Caco-2 (cell line): ENCODE results near the gene CPT1B. TPM values are rescaled to one million over a fixed set of nuclear protein-coding genes. Genes with fewer than 3 reads are reported as not detected.
A peak's percentile ranks its signal among the peaks of the same experiment; 100 is the strongest.

ENCODE experiments used
- BruUV-seq: library from RNA; stranded (reverse); fragments of 400-500 nt; replicated peaks from 2 replicates; lab custom pipeline; 2021; lab: Mats Ljungman, UMichigan
- CTCF ChIA-PET: fragments of 300-600 bp; sonication (Branson Sonifier 250); formaldehyde crosslinking; loops from one replicate; lab custom pipeline; 2022; ENCODE audit warnings: antibody characterized with exemption; lab: Charles Lee
- POLR2A ChIA-PET: fragments of 300-600 bp; sonication (Branson Sonifier 250); formaldehyde crosslinking; loops from one replicate; lab custom pipeline; 2022; ENCODE audit warnings: antibody characterized with exemption; lab: Charles Lee
- DNase-seq, 2 experiments: peaks; one replicate each; pipeline versions ENCODE4 v3.0.0 to v3.0.0-alpha.2; 2020 to 2022
- H3K27me3 ChIP-seq: replicated peaks from 2 replicates; pipeline ENCODE4 v1.6.0; 2011; ENCODE audit warnings: low read length; ENCODE audit not compliant: control insufficient read depth, insufficient read depth
- H3K36me3 ChIP-seq: 2 replicates; pipeline ENCODE4 v1.5.1; 2011; ENCODE audit warnings: low read length; ENCODE audit not compliant: control insufficient read depth, insufficient read depth
- H3K4me1 ChIP-seq: fragments of 250-450 bp; sonication (Bioruptor Pico); 2 replicates; pipeline ENCODE4 v1.5.1; 2020; ENCODE audit warnings: mild to moderate bottlenecking
- H3K4me3 ChIP-seq: 2 replicates; pipeline ENCODE4 v1.5.1; 2011; ENCODE audit warnings: low read depth, mild to moderate bottlenecking, control low read depth, low read length
- H3K9me3 ChIP-seq: fragments of 250-450 bp; sonication (Bioruptor Pico); 2 replicates; pipeline ENCODE4 v1.5.1; 2020; ENCODE audit warnings: mild to moderate bottlenecking, moderate library complexity
- H3K27ac Mint-ChIP-seq: one replicate; pipeline ENCODE4 v1.8.0; 2022; ENCODE audit warnings: mixed read lengths; ENCODE audit not compliant: unreplicated experiment
- H3K27me3 Mint-ChIP-seq: one replicate; pipeline ENCODE4 v1.8.0; 2022; ENCODE audit warnings: mixed read lengths; ENCODE audit not compliant: insufficient read depth, unreplicated experiment
- H3K36me3 Mint-ChIP-seq: one replicate; pipeline ENCODE4 v1.8.0; 2022; ENCODE audit warnings: mild to moderate bottlenecking, mixed read lengths; ENCODE audit not compliant: insufficient read depth, unreplicated experiment
- H3K4me1 Mint-ChIP-seq: one replicate; pipeline ENCODE4 v1.8.0; 2022; ENCODE audit warnings: low read depth, mixed read lengths; ENCODE audit not compliant: unreplicated experiment
- H3K4me3 Mint-ChIP-seq: one replicate; pipeline ENCODE4 v1.8.0; 2022; ENCODE audit warnings: mild to moderate bottlenecking, moderate library complexity, mixed read lengths; ENCODE audit not compliant: unreplicated experiment
- H3K9me3 Mint-ChIP-seq: one replicate; pipeline ENCODE4 v1.8.0; 2022; ENCODE audit warnings: mixed read lengths; ENCODE audit not compliant: unreplicated experiment
- intact Hi-C: fragments of 100-400 bp; cut with micrococcal nuclease; formaldehyde crosslinking; loops from one replicate; pipeline ENCODE4 v1.10.0; 2022; ENCODE audit not compliant: unreplicated experiment
- total RNA-seq: library from RNA; stranded (reverse); gene quantifications from 2 replicates; pipeline ENCODE4 v1.2.3, GENCODE V29; 2022
- TF ChIP-seq, protein P1 (sequence below), 2 experiments: fragments of 200-600 bp in 1 of 2; IDR thresholded peaks; 1 replicate in 1 of 2; 2 replicates in 1 of 2; pipeline versions ENCODE4 v1.5.1 to v1.8.0; 2011 to 2022; ENCODE audit warnings: antibody characterized with exemption in 1 of 2, control low read depth in 1 of 2, inconsistent platforms in 1 of 2, low read depth in 1 of 2, low read length in 1 of 2, mild to moderate bottlenecking in 1 of 2, moderate library complexity in 1 of 2; ENCODE audit not compliant: insufficient read depth in 1 of 2, severe bottlenecking in 1 of 2, unreplicated experiment in 1 of 2

Gene CPT1B
- total RNA-seq, 1 experiment from 2014 or later = 19.8 TPM

DNA sequence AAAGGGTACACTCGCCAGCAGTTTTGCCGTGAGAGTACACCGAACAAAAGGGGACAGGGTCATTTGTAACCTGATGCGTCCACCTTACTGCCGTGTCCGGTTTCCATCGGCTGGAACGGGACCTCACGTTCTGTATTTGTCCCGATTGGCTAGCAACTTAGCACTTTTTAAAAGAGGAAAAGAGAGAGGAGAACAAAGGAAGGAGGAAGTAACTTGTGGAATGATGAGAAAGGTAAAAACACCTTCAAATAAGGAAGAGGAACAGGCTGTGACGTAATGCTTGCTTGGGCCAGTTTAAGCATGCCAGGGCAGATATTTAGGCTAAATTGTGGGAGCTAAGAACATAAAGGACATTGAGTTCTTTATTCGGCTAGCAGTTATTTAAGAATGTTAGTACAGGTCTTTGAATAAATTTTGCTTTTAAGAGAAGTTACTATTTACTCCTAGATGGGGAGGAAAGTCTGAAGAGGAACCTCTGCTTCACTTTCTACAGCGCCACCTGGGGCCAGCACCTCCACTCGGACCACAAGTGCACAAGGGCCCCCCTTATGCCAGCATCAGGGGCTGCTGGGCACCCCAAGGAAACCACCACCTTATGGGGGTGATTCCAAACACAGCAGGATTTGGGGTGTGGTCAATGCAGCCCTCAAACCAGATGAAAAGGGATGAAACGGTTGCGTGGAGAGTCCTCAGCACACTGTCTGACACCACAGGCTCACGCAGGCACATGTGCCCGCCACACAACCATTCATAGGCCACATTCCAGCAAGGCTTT is 43.9 kb upstream of the CPT1B start:
- no peaks in the 10 kb centered on the region for H3K36me3 Mint-ChIP-seq
- no peaks in the 10 kb centered on the region for H3K9me3 ChIP-seq
- CTCF ChIA-PET = interaction anchor here (1.9 to 3.0 kb wide), 3 partner anchors 47 to 115 kb away, joined by 9 to 23 read pairs (median 14); partner anchors contain the start of genes LMF2, NCAPH2 and SCO2
- TF ChIP-seq, protein P1, sequence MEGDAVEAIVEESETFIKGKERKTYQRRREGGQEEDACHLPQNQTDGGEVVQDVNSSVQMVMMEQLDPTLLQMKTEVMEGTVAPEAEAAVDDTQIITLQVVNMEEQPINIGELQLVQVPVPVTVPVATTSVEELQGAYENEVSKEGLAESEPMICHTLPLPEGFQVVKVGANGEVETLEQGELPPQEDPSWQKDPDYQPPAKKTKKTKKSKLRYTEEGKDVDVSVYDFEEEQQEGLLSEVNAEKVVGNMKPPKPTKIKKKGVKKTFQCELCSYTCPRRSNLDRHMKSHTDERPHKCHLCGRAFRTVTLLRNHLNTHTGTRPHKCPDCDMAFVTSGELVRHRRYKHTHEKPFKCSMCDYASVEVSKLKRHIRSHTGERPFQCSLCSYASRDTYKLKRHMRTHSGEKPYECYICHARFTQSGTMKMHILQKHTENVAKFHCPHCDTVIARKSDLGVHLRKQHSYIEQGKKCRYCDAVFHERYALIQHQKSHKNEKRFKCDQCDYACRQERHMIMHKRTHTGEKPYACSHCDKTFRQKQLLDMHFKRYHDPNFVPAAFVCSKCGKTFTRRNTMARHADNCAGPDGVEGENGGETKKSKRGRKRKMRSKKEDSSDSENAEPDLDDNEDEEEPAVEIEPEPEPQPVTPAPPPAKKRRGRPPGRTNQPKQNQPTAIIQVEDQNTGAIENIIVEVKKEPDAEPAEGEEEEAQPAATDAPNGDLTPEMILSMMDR (IDR thresholded peaks at IDR 0.05; ENCODE audit: insufficient read depth in 1 of 2, low read depth in 1 of 2, low read length in 1 of 2, severe bottlenecking in 1 of 2, unreplicated experiment in 1 of 2) = peak in 1 of 2 experiments; percentile 33
- POLR2A ChIA-PET = no interaction called here
- intact Hi-C loops = loop anchor here (2.0 to 5.0 kb wide), 2 partner anchors 69 to 90 kb away; partner anchors contain the start of gene TYMP
- peak overlapping the region; percentile 82 for H3K4me3 Mint-ChIP-seq
- no peaks in the 10 kb centered on the region; the same call in 1 of the 2 replicates for H3K36me3 ChIP-seq
- BruUV-seq = no TSS peak
- H3K4me1 Mint-ChIP-seq = peaks cover 13% of the 10 kb centered on the region
- peak overlapping the region; percentile 78 for H3K27ac Mint-ChIP-seq
- no peaks in the 10 kb centered on the region for H3K27me3 ChIP-seq
- H3K4me3 ChIP-seq = peak overlapping the region; percentile 8
- H3K4me1 ChIP-seq = peaks cover 18% of the 10 kb centered on the region
- H3K27me3 Mint-ChIP-seq = no peaks in the 10 kb centered on the region
- no peak for DNase-seq
- H3K9me3 Mint-ChIP-seq = no peaks in the 10 kb centered on the region

DNA sequence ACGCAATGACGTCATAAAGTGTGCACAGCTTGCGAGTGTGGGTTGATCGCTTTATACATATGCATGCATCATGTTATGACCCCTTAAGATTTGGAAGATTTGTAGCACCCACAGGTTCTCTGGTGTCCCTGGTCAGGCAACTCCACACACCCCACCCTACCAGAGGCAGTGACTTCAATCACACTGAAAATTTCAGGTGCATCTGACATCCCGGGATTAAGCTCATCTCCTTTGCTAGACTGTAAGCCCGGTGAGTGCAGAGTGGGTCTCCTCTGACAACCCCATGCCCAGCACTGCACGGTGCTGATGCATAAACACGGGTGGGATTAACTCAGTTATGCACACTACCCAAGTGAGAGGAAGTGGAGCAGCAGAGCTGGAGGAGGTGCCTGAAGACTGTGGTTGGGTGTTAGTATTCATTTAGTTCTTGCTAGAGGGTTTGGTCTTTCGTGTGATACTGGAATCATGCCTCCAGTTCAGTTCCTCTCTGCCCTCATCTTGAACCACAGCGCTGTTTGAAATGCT is 43.2 kb upstream of the CPT1B start:
- TF ChIP-seq, protein P1 (IDR thresholded peaks at IDR 0.05; ENCODE audit: insufficient read depth in 1 of 2, low read depth in 1 of 2, low read length in 1 of 2, severe bottlenecking in 1 of 2, unreplicated experiment in 1 of 2) = no peak
- Mint-ChIP-seq H3K27ac (peak overlapping the region; percentile 78), H3K4me1 (peaks cover 13% of the 10 kb centered on the region), H3K27me3 (no peaks in the 10 kb centered on the region), H3K9me3 (no peaks in the 10 kb centered on the region), H3K4me3 (peak overlapping the region; percentile 82), H3K36me3 (no peaks in the 10 kb centered on the region)
- Histone ChIP-seq H3K36me3 (no peaks in the 10 kb centered on the region; the same call in 1 of the 2 replicates), H3K4me3 (peak overlapping the region; percentile 39; the same call in 1 of the 2 replicates), H3K4me1 (peaks cover 18% of the 10 kb centered on the region), H3K9me3 (no peaks in the 10 kb centered on the region), H3K27me3 (no peaks in the 10 kb centered on the region)
- BruUV-seq = no TSS peak
- ChIA-PET CTCF (interaction anchor here (0.8 to 3.0 kb wide), 7 partner anchors 37 to 114 kb away, joined by 3 to 23 read pairs (median 9); partner anchors contain the start of genes CHKB, LMF2, NCAPH2 and SCO2), POLR2A (interaction anchor here (1.2 kb wide), 1 partner anchor 114 kb away, joined by 3 read pairs; the partner anchor contains the start of gene LMF2)
- intact Hi-C loops = loop anchor here (2.0 to 5.0 kb wide), 2 partner anchors 69 to 89 kb away; partner anchors contain the start of gene TYMP
- DNase-seq = no peak
